SK-N-DZ (cell line): ENCODE measurements around the gene PRKG1.
"Not testable (repeated sequence)": the region's sequence is repeated elsewhere in the genome, so short reads cannot be mapped to it uniquely, and the experiment has no call there.

Experiments
- DNase-seq: peaks from one replicate; pipeline ENCODE4 v3.0.0-alpha.2; 2015; ENCODE audit warnings: low spot score

PRKG1 gene

GRCh38 chr10:51377070-51377931, 303.0 kb downstream of the PRKG1 start:
- DNase-seq, result no peak

- no peak for DNase-seq
Observed at GRCh38 chr10:51377932-51378599, 303.8 kb downstream of the PRKG1 start.

- DNase-seq, result no peak
Observed at GRCh38 chr10:51382181-51382580, 307.9 kb downstream of the PRKG1 start.

GRCh38 chr10:51384971-51385370, 310.7 kb downstream of the PRKG1 start:
- no peak for DNase-seq

GRCh38 chr10:51386248-51386885, 312.1 kb downstream of the PRKG1 start:
- no peak for DNase-seq

GRCh38 chr10:51389415-51390321, 315.4 kb downstream of the PRKG1 start:
- DNase-seq, result peak; percentile 30

GRCh38 chr10:51393006-51393405, 318.7 kb downstream of the PRKG1 start:
- not testable (repeated sequence) for DNase-seq

GRCh38 chr10:51394039-51394438, 319.8 kb downstream of the PRKG1 start:
- no peak for DNase-seq

GRCh38 chr10:51397244-51397643, 323.0 kb downstream of the PRKG1 start:
- no peak for DNase-seq

GRCh38 chr10:51397695-51398094, 323.4 kb downstream of the PRKG1 start:
- DNase-seq, result no peak

- no peak for DNase-seq
Observed at GRCh38 chr10:51399840-51400239, 325.6 kb downstream of the PRKG1 start.

- DNase-seq, result no peak
Observed at GRCh38 chr10:51400392-51401096, 326.3 kb downstream of the PRKG1 start.

- DNase-seq, result no peak
Observed at GRCh38 chr10:51403521-51403920, 329.2 kb downstream of the PRKG1 start.

GRCh38 chr10:51405580-51406351, 331.5 kb downstream of the PRKG1 start:
- peak; percentile 29 for DNase-seq

- DNase-seq, result no peak
Observed at GRCh38 chr10:51406581-51406980, 332.3 kb downstream of the PRKG1 start.

- DNase-seq, result no peak
Observed at GRCh38 chr10:51416494-51416893, 342.2 kb downstream of the PRKG1 start.

GRCh38 chr10:51419196-51420093, 345.2 kb downstream of the PRKG1 start:
- DNase-seq, result no peak

GRCh38 chr10:51421853-51422252, 347.6 kb downstream of the PRKG1 start:
- no peak for DNase-seq
